VCaP (cell line): ENCODE results near the gene MRGPRG.

Experiments
- H3K27ac ChIP-seq: fragments of 450-650 bp; 2 replicates; pipeline ENCODE4 v1.5.1; 2017
- CTCF ChIP-seq: fragments of 450-650 bp; conservative IDR thresholded peaks from 2 replicates; pipeline ENCODE4 v1.5.1; 2017; ENCODE audit warnings: mild to moderate bottlenecking, moderate library complexity

Gene MRGPRG

DNA sequence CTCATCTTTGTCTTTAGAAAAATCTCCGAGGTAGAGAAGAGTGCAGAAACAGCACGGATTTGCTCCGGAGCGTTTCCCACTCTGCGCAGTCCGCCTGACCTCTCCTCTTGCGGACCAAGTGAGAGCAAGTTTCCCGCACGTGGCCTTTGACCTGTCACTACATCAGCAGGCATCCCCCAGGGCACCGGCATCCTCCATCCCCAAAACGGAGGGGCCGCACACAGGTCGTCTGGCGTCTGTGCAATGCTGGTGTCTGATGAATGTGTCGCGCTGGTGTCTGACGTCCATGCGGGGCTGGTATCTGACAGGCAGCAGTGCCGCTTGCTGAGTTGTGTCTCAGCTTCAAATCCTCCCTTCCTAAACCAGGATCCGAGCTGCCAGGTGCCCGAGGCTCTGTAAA lies 14.3 kb upstream of the MRGPRG start:
- no peak overlapping the region for H3K27ac ChIP-seq
- TF ChIP-seq CTCF = no peak

GRCh38 chr11:3231851-3232744 lies 13.5 kb upstream of the MRGPRG start, which contains the start of gene MRGPRE:
Gene MRGPRE, minus strand, starts transcription at chr11:3232417. Its CDS starts 3,618 bp downstream, at chr11:3228799.
- no peak for TF ChIP-seq CTCF
- no peak within 1 kb of the TSS for H3K27ac ChIP-seq

DNA sequence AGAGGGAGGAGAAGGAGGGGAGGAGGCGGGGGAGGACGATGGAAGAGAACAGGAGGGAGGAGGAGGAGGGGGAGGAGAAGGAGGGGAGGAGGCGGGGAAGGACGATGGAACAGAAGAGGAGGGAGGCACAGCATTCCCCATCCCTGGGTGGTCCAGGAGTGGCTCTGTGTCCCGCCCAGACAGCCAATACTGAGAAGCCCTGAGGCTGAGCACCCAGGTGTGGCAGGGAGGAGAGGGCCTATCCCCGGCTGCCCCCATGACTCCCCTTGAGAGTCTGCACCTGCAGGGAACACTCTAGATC lies 12.9 kb upstream of the MRGPRG start:
- TF ChIP-seq CTCF = no peak
- H3K27ac ChIP-seq = no peak overlapping the region

DNA sequence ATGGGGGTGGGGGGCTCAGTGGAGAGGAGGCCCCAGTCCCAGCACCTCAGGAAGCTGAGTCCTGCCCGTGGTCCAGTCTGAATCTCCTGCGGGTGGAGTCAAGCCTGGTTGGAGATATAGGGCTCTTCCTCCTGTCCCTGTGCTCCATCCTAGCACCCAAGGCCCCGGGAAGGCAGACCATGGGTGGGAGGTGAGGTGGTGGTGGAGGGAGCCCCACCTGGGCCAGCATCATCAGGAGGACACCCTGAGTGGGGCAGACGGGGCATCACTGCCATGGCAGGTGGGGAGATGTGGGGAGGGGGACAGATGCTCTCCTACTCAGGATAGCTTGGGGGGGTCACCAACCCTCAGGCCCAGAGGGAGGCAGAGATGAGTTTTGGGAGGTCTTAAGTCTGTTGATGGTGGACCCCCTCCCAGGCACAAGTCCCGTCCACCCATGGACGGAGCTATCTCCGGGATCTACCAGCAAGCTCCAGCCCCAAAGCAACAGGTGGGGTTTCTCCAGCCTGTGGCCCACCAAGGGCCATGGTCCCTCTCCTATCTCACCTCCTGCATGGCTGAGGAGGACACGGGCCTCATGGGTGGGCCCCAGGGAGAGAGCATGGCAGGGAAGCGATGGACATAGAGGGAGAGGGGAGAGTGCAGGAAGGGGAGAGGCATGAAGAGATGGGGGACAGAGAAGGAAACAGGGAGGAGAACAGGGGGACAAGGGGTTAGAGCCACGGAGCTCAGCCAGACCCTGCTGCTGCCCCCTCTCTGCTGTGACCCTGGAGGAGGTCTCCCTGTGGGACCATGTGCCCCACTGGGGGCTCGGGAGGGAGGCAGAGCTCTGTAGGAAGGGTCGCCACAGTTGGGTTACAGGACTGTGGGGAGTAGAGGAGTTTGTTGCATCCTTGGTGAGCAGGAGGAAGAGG lies 12.3 kb upstream of the MRGPRG start:
- no peak for TF ChIP-seq CTCF

DNA sequence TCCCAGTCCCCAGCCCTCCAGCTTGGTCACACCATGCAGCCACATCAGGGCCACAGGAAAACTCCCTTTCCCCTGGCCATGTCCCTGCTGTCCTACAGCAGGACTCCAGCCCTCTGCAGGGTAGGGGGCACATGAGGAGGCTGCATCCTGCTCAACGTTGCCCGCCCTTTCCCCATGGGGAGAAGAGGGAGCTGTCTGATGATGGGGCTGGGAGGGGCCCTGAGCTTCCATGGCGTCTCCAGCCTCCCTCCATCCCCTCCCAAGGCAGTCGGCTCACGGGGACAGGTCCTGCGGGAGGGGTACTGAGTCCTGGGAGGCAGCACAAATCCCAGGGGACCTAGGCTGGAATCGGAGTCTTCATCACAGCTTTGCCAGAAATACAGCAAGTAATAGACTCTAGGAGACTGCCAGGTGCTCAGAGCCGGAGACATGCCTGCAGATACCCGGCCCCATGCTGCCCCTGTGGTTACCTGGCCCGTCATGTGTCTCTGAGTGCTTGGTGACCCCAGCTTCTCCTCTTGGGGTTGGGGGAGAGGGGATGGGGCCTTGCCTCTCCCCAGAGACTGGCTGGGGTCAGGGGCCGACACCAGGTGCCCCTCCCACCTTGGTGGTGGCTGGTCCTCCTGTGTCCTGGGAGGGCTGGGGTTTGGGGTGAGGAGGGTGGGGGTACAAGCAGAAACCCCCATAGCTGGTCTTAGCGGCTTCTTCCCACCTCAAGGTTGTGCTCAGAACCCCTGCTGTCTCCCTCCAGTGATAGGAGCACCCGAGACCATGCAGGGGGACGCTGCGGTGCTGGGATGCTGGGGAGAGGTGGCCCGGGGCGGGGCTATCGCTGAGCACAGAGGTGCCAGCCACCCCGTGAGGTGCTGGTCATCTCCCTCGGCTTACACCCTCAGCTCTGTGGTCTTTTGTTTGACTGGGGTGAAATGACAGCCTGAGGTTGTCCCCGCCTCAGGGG lies 11.3 kb upstream of the MRGPRG start:
- no peak overlapping the region for H3K27ac ChIP-seq
- no peak for TF ChIP-seq CTCF

More for the DNA sequence above, 12.3 kb upstream of the MRGPRG start:
- no peak overlapping the region for H3K27ac ChIP-seq

- H3K27ac ChIP-seq = no peak overlapping the region
- no peak for TF ChIP-seq CTCF
Observed at GRCh38 chr11:3228445-3228829, 9.8 kb upstream of the MRGPRG start.
